ENCODE measurements around the gene POLA1. TPM values are rescaled to one million over a fixed set of nuclear protein-coding genes. Genes with fewer than 3 reads are reported as not detected.

The POLA1 gene
- total and polyA plus RNA-seq, 2 of the 4 experiments (the other 2 are of a cell fraction) = 4.0 to 15.1 TPM

GRCh38 chrX:25003066-25003849, 309.5 kb downstream of the POLA1 start:
- H3K36me3 ChIP-seq (ENCODE audit: control insufficient read depth, insufficient read depth, low read length) = no peaks in the 10 kb centered on the region
- CTCF ChIA-PET = interaction anchor here (0.6 kb wide), 1 partner anchor 250 kb away, joined by 3 read pairs; no protein-coding TSS in a partner anchor
- no peak overlapping the region for H3K18ac ChIP-seq (ENCODE audit: low read depth, low read length)
- H3K9me1 ChIP-seq (ENCODE audit: insufficient read depth, low read length) = no peaks in the 10 kb centered on the region
- DNase-seq = no peak
- no peak overlapping the region for H3K4ac ChIP-seq (ENCODE audit: low read depth, low read length)
- POLR2A ChIA-PET (ENCODE audit: unreplicated experiment) = no interaction called here
- dilution Hi-C loops (cut with HindIII; ENCODE audit: low sequenced_read_pairs, unreplicated experiment) = no loop called here
- H3K9me3 ChIP-seq (ENCODE audit: control insufficient read depth, insufficient read depth, low read length) = peaks cover 5% of the 10 kb centered on the region
- no peak overlapping the region for H4K8ac ChIP-seq (ENCODE audit: low read depth in 2 of 2, low read length in 2 of 2)
- no peak for ATAC-seq (ENCODE audit: low read depth)
- H3K4me2 ChIP-seq (ENCODE audit: low read depth, low read length) = peak overlapping the region; percentile 49; the same call in 1 of the 2 replicates
- H4K20me1 ChIP-seq (ENCODE audit: insufficient read depth, low read length) = no peaks in the 10 kb centered on the region
- H4K5ac ChIP-seq (ENCODE audit: low read depth, low read length) = no peak overlapping the region
- H2BK5ac ChIP-seq (ENCODE audit: low read depth, low read length, poor library complexity, severe bottlenecking) = no peak overlapping the region
- in situ Hi-C loops (cut with MboI; ENCODE audit: low sequenced_read_pairs) = no loop called here
- H3K79me1 ChIP-seq (ENCODE audit: low read depth in 1 of 2, low read length in 2 of 2) = no peaks in the 10 kb centered on the region
- no peak overlapping the region for H2BK20ac ChIP-seq (ENCODE audit: low read depth, low read length)
- H2BK15ac ChIP-seq (ENCODE audit: low read depth, low read length) = no peak overlapping the region
- 0% methylated on average over 2 of the region's 40 CpGs; no CpG with 5 or more reads in 1 of the 2 experiments for WGBS, 2 experiments (ENCODE audit: extremely low coverage in 2 of 2, insufficient read length in 1 of 2)
- H4K91ac ChIP-seq (ENCODE audit: insufficient read depth, low read depth, low read length) = no peak overlapping the region
- no peak overlapping the region for H3K14ac ChIP-seq (replicated peaks; ENCODE audit: low read depth, low read length)
- H2AK9ac ChIP-seq (replicated peaks; ENCODE audit: low read depth, low read length, poor library complexity) = no peak overlapping the region
- no peaks in the 10 kb centered on the region; the same call in 1 of the 2 replicates for H3K4me1 ChIP-seq (ENCODE audit: control insufficient read depth, insufficient read depth, low read length)
- no peak overlapping the region for H3K9ac ChIP-seq (ENCODE audit: low read depth, low read length)
- H3K27me3 ChIP-seq (ENCODE audit: control insufficient read depth, insufficient read depth, low read length) = peaks cover 61% of the 10 kb centered on the region
- no peak overlapping the region for H3K56ac ChIP-seq (ENCODE audit: extremely low read depth, insufficient read depth, low read length)
- no peak overlapping the region for H3K4me3 ChIP-seq (ENCODE audit: insufficient read depth, low read depth, low read length)
- intact Hi-C loops (cut with micrococcal nuclease) = loop anchor here (5.0 kb wide), 1 partner anchor 166 kb away; no protein-coding TSS in a partner anchor
- BruUV-seq (replicated peaks) = no TSS peak
- no peak overlapping the region for H3K27ac ChIP-seq (ENCODE audit: insufficient read depth, low read length)
- no peak overlapping the region for H2AK5ac ChIP-seq (ENCODE audit: low read depth, low read length)
- H2AFZ ChIP-seq (replicated peaks; ENCODE audit: low read length, poor library complexity) = peak overlapping the region; percentile 46
- no peak overlapping the region for H3K23ac ChIP-seq (ENCODE audit: low read depth, low read length)
- H2BK120ac ChIP-seq (ENCODE audit: low read depth, low read length) = no peak overlapping the region
- TF ChIP-seq CEBPB (IDR thresholded peaks at IDR 0.05; ENCODE audit: low read depth, low read length) (no peak), MXI1 (IDR thresholded peaks at IDR 0.05; ENCODE audit: borderline replicate concordance, low read depth, low read length) (no peak), POLR2A (IDR thresholded peaks at IDR 0.05; ENCODE audit: low read depth, low read length) (no peak), MAFK (IDR thresholded peaks at IDR 0.05; ENCODE audit: low read depth, low read length) (no peak), CHD1 (IDR thresholded peaks at IDR 0.05; ENCODE audit: low read depth, low read length) (no peak), NFE2L2 (IDR thresholded peaks at IDR 0.05; ENCODE audit: low read depth, low read length) (no peak), BHLHE40 (IDR thresholded peaks at IDR 0.05; ENCODE audit: low read depth, low read length) (no peak), MAZ (IDR thresholded peaks at IDR 0.05; ENCODE audit: borderline replicate concordance, low read depth, low read length) (no peak), RAD21 (IDR thresholded peaks at IDR 0.05; ENCODE audit: low read length) (no peak), SMC3 (IDR thresholded peaks at IDR 0.05; ENCODE audit: low read depth, low read length) (no peak), FOS (IDR thresholded peaks at IDR 0.05; ENCODE audit: low read depth, low read length) (no peak), USF2 (IDR thresholded peaks at IDR 0.05; ENCODE audit: low read depth, low read length) (no peak), RCOR1 (IDR thresholded peaks at IDR 0.05; ENCODE audit: insufficient replicate concordance, low read length) (no peak)
- TF ChIP-seq, protein P1, sequence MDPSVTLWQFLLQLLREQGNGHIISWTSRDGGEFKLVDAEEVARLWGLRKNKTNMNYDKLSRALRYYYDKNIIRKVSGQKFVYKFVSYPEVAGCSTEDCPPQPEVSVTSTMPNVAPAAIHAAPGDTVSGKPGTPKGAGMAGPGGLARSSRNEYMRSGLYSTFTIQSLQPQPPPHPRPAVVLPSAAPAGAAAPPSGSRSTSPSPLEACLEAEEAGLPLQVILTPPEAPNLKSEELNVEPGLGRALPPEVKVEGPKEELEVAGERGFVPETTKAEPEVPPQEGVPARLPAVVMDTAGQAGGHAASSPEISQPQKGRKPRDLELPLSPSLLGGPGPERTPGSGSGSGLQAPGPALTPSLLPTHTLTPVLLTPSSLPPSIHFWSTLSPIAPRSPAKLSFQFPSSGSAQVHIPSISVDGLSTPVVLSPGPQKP (IDR thresholded peaks at IDR 0.05; ENCODE audit: borderline replicate concordance, low read depth, low read length) = no peak
- TF ChIP-seq, protein P2, sequence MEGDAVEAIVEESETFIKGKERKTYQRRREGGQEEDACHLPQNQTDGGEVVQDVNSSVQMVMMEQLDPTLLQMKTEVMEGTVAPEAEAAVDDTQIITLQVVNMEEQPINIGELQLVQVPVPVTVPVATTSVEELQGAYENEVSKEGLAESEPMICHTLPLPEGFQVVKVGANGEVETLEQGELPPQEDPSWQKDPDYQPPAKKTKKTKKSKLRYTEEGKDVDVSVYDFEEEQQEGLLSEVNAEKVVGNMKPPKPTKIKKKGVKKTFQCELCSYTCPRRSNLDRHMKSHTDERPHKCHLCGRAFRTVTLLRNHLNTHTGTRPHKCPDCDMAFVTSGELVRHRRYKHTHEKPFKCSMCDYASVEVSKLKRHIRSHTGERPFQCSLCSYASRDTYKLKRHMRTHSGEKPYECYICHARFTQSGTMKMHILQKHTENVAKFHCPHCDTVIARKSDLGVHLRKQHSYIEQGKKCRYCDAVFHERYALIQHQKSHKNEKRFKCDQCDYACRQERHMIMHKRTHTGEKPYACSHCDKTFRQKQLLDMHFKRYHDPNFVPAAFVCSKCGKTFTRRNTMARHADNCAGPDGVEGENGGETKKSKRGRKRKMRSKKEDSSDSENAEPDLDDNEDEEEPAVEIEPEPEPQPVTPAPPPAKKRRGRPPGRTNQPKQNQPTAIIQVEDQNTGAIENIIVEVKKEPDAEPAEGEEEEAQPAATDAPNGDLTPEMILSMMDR (conservative IDR thresholded peaks at IDR 0.05; ENCODE audit: low read depth, low read length) = no peak

All from IMR-90 (cell line).